WI38 (cell line): ENCODE measurements around the gene NHLRC4.

ENCODE experiments used
- H3K4me3 ChIP-seq: 2 replicates; pipeline ENCODE4 v1.5.1; 2011; ENCODE audit warnings: low read depth, mild to moderate bottlenecking, control low read depth, low read length
- CTCF ChIP-seq: IDR thresholded peaks from 2 replicates; pipeline ENCODE4 v1.5.1; 2012; ENCODE audit warnings: low read depth, mild to moderate bottlenecking, control low read depth, low read length

The NHLRC4 gene

GRCh38 chr16:551210-551609 is 15.6 kb upstream of the NHLRC4 start:
- H3K4me3 ChIP-seq, result no peak overlapping the region
- no peak for TF ChIP-seq CTCF

GRCh38 chr16:552171-552570 is 14.6 kb upstream of the NHLRC4 start:
- no peak overlapping the region for H3K4me3 ChIP-seq
- no peak for TF ChIP-seq CTCF

DNA sequence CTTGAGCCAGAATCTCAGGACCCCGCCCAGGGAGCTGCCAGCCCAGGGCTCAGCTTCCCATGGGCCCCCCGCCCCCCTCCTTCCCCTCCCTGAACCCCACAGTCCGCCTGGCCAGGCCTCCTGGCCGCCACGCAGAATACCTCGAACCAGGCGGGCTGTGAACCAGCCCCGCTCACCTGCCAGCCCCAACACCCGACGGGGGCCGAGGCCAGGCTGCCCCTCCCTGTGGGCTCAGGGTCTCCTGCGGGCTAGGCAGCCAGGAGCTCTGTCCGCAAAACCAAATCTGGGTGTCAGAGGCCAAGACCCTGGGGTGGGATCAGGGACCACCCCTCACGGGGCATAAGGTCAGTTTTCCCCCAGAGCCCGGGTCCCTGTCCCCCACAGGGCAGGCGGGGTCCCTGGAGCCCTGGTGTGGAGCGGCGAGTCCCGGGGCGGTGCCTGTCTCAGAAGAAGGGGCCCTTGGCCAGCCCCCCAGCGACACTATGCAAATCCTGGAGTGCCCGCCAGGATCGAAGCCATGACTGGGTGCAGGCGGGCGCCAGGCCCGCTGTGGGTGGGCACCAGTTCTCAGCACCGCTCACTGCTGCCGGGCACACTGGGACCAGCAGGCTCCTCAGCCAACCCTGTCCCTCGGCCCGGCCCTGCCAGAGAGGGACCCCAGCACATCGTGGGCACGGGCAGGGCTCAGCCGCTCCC is 13.1 kb upstream of the NHLRC4 start:
- no peak for TF ChIP-seq CTCF
- no peak overlapping the region for H3K4me3 ChIP-seq

GRCh38 chr16:554297-554621 is 12.5 kb upstream of the NHLRC4 start:
- no peak for TF ChIP-seq CTCF
- H3K4me3 ChIP-seq, result no peak overlapping the region

DNA sequence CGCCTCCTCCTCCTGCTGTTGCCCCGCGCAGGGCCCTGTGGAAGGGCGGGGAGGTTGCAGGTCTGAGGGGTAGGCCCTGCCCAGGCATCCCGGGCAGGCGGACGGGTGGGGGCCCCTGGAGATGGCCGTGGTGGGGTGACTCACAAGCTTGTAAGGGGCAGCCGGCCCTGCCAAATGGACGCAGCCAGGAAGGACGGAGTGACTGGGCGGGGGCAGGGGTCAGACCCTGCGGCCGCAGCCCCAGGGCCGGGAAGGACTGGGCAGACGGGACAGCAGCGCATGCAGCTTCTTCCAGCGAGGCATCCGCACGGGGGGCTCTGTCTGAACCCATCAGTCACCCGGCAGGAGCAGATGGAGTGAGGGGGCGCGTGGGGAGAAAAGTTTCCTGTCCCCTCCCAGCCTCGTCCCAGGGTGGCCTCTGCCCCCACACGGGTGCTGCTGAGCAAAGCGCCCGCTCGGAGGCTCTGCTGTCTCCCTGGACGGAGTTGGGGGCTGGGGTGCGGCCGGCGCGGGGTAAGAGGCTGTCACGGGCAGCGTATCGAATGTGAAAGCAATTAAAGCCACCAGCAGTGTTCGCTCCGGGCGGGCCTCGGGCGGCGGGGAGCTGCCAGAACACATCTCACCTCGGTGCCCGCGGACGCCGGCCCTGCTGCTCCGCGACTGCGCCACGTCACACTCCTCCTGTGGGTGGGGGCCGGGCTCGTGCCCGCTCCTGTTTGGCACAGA is 12.0 kb upstream of the NHLRC4 start:
- no peak overlapping the region for H3K4me3 ChIP-seq
- TF ChIP-seq CTCF, result no peak

GRCh38 chr16:555528-556473 is 11.0 kb upstream of the NHLRC4 start:
- TF ChIP-seq CTCF, result no peak
- H3K4me3 ChIP-seq, result no peak overlapping the region
